ENCODE measurements around the gene RRAS2.
"Not testable (repeated sequence)": the region's sequence is repeated elsewhere in the genome, so short reads cannot be mapped to it uniquely, and the experiment has no call there.

The RRAS2 gene

GRCh38 chr11:14306481-14306880 is 52.5 kb downstream of the RRAS2 start:
- no peak for DNase-seq (ENCODE audit: low spot score)

GRCh38 chr11:14305649-14306048 is 53.3 kb downstream of the RRAS2 start:
- no peak for DNase-seq (ENCODE audit: low spot score)

- DNase-seq (ENCODE audit: low spot score) = no peak
Measured at GRCh38 chr11:14304601-14305000, 54.4 kb downstream of the RRAS2 start.

GRCh38 chr11:14300661-14301304 is 58.2 kb downstream of the RRAS2 start:
- DNase-seq (ENCODE audit: low spot score) = peak; percentile 72

GRCh38 chr11:14299921-14300320 is 59.1 kb downstream of the RRAS2 start:
- DNase-seq (ENCODE audit: low spot score) = no peak

- no peak for DNase-seq (ENCODE audit: low spot score)
Measured at GRCh38 chr11:14290422-14290821, 68.6 kb downstream of the RRAS2 start.

GRCh38 chr11:14288189-14288935 is 70.6 kb downstream of the RRAS2 start:
- DNase-seq (ENCODE audit: low spot score) = peak; percentile 29

- not testable (repeated sequence) for DNase-seq (ENCODE audit: low spot score)
Measured at GRCh38 chr11:14278869-14279268, 80.1 kb downstream of the RRAS2 start.

GRCh38 chr11:14275076-14275475 is 83.9 kb downstream of the RRAS2 start:
- no peak for DNase-seq (ENCODE audit: low spot score)

GRCh38 chr11:14273895-14274294 is 85.1 kb downstream of the RRAS2 start:
- DNase-seq (ENCODE audit: low spot score) = no peak

GRCh38 chr11:14270690-14271542 is 88.1 kb downstream of the RRAS2 start:
- DNase-seq (ENCODE audit: low spot score) = peak; percentile 11

GRCh38 chr11:14269692-14270573 is 89.0 kb downstream of the RRAS2 start:
- no peak for DNase-seq (ENCODE audit: low spot score)

GRCh38 chr11:14267861-14268635 is 90.9 kb downstream of the RRAS2 start:
- DNase-seq (ENCODE audit: low spot score) = no peak

- DNase-seq (ENCODE audit: low spot score) = no peak
Measured at GRCh38 chr11:14266622-14267021, 92.4 kb downstream of the RRAS2 start.

- DNase-seq (ENCODE audit: low spot score) = no peak
Measured at GRCh38 chr11:14264966-14265365, 94.0 kb downstream of the RRAS2 start.

- no peak for DNase-seq (ENCODE audit: low spot score)
Measured at GRCh38 chr11:14262271-14262846, 96.6 kb downstream of the RRAS2 start.

GRCh38 chr11:14261066-14261465 is 97.9 kb downstream of the RRAS2 start:
- DNase-seq (ENCODE audit: low spot score) = no peak

- DNase-seq (ENCODE audit: low spot score) = no peak
Measured at GRCh38 chr11:14259878-14260277, 99.1 kb downstream of the RRAS2 start.

GRCh38 chr11:14259186-14259784 is 99.7 kb downstream of the RRAS2 start:
- no peak for DNase-seq (ENCODE audit: low spot score)

Data from CD4-positive, alpha-beta T cell treated with Interleukin-2 at 100 ng/mL for 4 hours (primary cell).